ENCODE measurements around the gene TM4SF4.

The TM4SF4 gene

DNA sequence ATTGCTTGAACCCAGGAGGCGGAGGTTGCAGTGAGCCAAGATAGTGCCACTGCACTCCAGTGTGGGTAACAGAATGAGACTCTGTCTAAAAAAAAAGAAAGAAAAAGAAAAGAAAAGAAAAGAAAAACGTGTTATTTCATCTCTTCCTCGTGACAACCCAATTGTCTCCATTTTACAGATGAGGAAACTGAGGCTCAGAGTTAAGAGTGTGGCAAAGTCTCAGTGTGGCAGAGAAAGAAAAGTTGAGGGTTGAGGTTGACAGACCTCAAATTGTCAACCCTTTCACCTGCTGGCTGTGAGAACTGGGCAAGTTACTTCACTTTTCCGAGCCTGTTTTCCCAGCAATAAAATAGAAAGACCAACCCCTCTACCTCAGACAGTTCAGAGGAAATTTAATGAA lies 59.6 kb downstream of the TM4SF4 start:
- Mint-ChIP-seq H3K27ac (no peak overlapping the region), H3K4me3 (no peak overlapping the region), H3K36me3 (no peaks in the 10 kb centered on the region), H3K4me1 (ENCODE audit: low read depth) (peaks cover 6% of the 10 kb centered on the region), H3K27me3 (no peaks in the 10 kb centered on the region), H3K9me3 (ENCODE audit: low read depth) (no peaks in the 10 kb centered on the region)

DNA sequence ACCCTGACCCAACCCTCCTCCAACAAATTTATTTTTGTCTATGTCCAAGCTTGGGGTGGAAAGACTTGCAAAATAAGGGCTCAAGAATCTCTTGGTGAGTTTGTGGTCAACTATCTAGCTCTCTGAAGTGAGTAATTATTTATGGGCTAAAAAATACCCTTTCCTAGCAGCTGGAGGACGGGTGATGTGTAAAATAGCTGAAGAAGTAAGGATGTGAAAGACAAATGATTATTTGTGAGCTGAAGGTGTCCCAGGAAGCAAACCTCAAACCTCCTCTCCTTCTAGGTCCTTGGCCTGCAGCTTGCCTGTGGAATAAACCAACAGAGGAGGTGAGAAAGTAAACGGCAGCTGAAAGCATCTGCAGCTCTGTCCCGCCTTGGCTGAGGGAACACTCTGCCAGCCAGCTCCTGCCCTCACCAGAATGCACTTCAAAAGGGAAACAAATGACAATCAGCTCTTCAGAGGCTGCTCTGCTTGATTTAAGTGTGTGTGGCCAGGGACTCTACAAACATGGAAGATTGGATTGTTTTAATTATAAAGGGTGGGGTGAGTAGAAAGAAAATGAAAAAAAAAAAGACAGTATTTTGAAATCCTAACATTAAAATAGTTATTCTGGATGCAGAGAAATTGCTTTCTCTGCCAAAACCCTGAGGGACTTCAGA lies 60.3 kb downstream of the TM4SF4 start:
- no peaks in the 10 kb centered on the region for H3K9me3 Mint-ChIP-seq (ENCODE audit: low read depth)
- no peaks in the 10 kb centered on the region for H3K27me3 Mint-ChIP-seq
- H3K36me3 Mint-ChIP-seq, result no peaks in the 10 kb centered on the region
- H3K27ac Mint-ChIP-seq, result no peak overlapping the region
- peaks cover 6% of the 10 kb centered on the region for H3K4me1 Mint-ChIP-seq (ENCODE audit: low read depth)
- no peak overlapping the region for H3K4me3 Mint-ChIP-seq

DNA sequence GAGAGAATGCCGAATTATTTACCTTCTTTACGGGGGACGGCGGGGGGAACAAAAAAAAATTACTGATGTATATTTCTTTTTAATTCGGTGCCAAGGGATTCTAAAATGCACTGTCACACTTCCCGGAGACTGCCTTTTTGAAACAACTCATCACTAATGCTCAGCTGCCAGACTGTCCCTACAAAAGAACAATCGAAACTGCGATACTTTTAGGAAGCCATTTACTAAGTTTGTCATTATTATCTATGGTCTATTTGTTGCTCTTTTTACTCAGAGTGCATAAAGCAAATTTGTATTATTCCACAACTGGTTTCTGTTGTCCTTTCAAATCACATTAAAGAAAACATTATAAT lies 60.8 kb downstream of the TM4SF4 start:
- Mint-ChIP-seq H3K36me3 (no peaks in the 10 kb centered on the region), H3K27ac (no peak overlapping the region), H3K9me3 (ENCODE audit: low read depth) (no peaks in the 10 kb centered on the region), H3K27me3 (no peaks in the 10 kb centered on the region), H3K4me1 (ENCODE audit: low read depth) (peaks cover 6% of the 10 kb centered on the region), H3K4me3 (no peak overlapping the region)

DNA sequence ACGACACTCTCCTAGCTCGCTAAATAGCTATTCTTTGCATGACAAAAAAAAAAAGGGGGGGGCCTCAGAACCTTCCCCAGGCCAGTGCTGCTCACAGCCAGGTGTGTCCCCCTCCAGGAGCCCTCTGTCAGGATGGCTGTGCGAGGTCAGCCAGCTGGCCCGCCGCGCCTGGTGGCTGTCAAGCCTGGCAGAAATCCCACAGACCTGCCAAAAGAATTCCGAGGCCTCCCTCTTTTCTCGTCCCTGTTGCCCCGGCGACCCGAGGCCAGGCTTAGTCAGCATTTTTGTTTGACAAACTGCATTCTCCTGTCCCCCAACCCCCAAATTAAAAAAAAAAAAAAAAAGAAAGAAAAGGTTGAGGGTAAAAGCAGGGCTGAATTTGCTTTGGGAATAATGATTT lies 61.9 kb downstream of the TM4SF4 start:
- peaks cover 6% of the 10 kb centered on the region for H3K4me1 Mint-ChIP-seq (ENCODE audit: low read depth)
- no peaks in the 10 kb centered on the region for H3K36me3 Mint-ChIP-seq
- H3K9me3 Mint-ChIP-seq (ENCODE audit: low read depth), result no peaks in the 10 kb centered on the region
- H3K4me3 Mint-ChIP-seq, result no peak overlapping the region
- H3K27me3 Mint-ChIP-seq, result no peaks in the 10 kb centered on the region
- H3K27ac Mint-ChIP-seq, result no peak overlapping the region

DNA sequence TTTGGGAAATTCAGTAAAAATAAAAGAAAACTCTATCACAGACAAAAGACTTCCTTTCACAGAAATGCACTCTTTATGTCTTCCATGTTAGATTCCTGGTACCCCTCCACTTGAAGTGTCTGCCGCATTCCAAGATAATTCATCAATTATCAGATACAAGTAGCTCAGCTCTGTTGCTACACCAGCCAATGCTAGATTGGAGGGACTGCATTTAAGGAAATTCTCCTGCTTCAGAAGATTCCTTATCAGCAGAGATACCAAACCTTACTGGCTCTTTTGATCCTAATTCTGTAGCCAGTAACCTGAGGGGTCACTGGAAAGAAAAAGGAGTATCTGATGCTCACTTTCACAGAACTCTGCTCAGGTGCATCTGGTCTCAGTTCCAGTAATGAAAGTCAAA lies 63.9 kb downstream of the TM4SF4 start:
- H3K4me1 Mint-ChIP-seq (ENCODE audit: low read depth), result no peaks in the 10 kb centered on the region
- H3K9me3 Mint-ChIP-seq (ENCODE audit: low read depth), result no peaks in the 10 kb centered on the region
- H3K36me3 Mint-ChIP-seq, result no peaks in the 10 kb centered on the region
- H3K4me3 Mint-ChIP-seq, result no peak overlapping the region
- peaks cover 4% of the 10 kb centered on the region for H3K27me3 Mint-ChIP-seq
- H3K27ac Mint-ChIP-seq, result no peak overlapping the region

DNA sequence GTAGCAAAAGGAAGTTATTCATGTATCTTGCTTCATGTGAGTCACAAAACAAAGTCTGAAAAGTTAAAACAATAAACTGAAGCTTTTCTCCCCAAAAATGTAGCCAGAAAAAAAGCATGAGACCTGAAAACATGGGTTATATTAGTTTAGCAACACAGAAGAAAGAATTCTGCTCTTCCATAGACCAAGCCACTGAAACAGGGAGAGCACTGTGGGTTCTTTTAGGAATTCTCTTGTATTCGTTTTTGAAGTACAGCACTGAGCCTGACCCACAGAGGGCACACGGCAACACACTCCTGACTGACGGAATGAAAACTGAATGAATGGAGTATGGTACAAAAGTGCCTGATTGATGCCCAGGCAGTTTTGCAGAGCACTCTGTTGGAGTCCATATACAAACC lies 66.6 kb downstream of the TM4SF4 start:
- Mint-ChIP-seq H3K4me1 (ENCODE audit: low read depth) (no peaks in the 10 kb centered on the region), H3K36me3 (no peaks in the 10 kb centered on the region), H3K27ac (no peak overlapping the region), H3K9me3 (ENCODE audit: low read depth) (no peaks in the 10 kb centered on the region), H3K27me3 (peaks cover 5% of the 10 kb centered on the region), H3K4me3 (no peak overlapping the region)

DNA sequence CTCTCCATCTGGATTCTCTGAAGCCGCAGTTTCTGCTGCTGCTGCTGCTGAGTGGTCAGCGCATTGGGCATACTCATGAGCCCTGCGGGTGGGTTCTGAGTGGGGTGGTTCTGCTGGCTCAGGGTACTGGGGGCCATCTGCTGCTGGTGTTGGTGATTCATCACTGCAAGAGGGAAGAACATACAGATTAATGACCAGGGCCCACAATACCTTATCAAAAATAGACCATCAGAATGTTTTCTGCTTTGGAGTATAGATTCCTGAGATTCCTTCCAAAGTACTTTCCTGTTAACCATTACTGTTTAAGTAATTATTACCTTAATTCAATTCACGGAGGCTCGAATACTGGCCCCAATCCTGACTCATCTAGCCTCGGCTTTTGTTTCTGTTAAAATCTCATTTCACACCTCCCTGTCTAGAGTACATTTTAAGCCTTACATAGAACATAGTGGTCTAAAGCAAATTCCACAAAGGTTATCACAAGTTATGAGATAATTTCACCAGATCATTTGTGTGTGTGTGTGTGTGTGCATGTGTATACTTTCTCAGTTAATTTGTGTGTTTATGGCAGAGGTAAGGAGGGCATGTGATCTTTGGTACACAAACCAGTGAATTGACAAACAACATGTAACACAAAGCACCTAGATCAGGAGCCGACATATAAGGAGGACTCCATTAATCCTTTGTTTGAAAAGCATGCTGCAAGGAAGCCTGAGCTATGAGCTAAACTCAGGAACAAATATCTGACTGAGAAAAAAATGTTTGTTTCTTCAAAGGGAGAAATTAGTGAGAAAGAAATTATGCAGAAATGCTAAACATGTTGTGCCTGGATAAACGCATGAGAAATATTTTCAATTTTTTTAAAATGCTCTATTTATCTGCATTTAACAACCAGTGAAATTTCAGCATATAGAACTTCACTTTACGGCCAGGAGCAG lies 68.1 kb downstream of the TM4SF4 start:
- Mint-ChIP-seq H3K4me1 (ENCODE audit: low read depth) (no peaks in the 10 kb centered on the region), H3K9me3 (ENCODE audit: low read depth) (no peaks in the 10 kb centered on the region), H3K27ac (no peak overlapping the region), H3K36me3 (no peaks in the 10 kb centered on the region), H3K4me3 (no peak overlapping the region), H3K27me3 (peaks cover 8% of the 10 kb centered on the region)

DNA sequence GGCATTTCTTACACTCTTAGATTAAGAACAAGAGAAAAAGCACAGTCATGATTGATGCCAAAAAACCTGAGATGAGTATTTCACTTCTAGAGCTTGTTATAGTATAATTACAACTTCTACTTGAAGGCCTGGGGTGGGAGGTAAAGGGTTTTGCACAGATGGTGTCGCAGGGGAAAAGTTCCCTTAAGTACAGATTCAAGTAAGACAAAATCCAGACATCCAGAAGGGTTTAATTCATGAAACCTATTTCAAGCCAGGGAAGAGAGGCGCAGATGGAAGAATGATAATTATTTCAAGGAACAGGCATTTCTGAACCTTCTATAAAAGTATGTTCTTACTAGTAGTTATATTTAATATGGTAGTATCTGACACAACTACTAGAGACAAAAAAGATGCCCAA lies 70.6 kb downstream of the TM4SF4 start:
- Mint-ChIP-seq H3K4me1 (ENCODE audit: low read depth) (no peaks in the 10 kb centered on the region), H3K4me3 (no peak overlapping the region), H3K27ac (no peak overlapping the region), H3K36me3 (no peaks in the 10 kb centered on the region), H3K9me3 (ENCODE audit: low read depth) (no peaks in the 10 kb centered on the region), H3K27me3 (peaks cover 10% of the 10 kb centered on the region)

DNA sequence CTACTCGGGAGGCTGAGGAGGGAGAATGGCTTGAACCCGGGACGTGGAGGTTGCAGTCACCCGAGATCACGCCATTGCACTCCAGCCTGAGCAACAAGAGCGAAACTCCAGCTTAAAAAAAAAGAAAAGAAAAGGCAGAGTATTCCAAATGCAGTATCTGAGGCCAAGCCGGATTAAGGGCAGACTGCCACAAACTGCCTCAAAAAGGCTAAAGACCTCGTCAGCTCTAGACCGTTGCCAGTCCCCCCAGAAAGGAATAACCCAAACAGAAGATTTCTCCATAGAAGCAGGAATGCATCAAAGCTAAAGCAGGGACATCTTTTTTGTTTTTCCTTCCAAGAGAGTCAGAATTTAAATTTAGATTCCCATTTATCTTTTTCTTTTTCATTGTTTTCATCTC lies 72.9 kb downstream of the TM4SF4 start:
- Mint-ChIP-seq H3K4me1 (ENCODE audit: low read depth) (no peaks in the 10 kb centered on the region), H3K9me3 (ENCODE audit: low read depth) (no peaks in the 10 kb centered on the region), H3K36me3 (no peaks in the 10 kb centered on the region), H3K4me3 (no peak overlapping the region), H3K27me3 (peaks cover 11% of the 10 kb centered on the region), H3K27ac (no peak overlapping the region)

DNA sequence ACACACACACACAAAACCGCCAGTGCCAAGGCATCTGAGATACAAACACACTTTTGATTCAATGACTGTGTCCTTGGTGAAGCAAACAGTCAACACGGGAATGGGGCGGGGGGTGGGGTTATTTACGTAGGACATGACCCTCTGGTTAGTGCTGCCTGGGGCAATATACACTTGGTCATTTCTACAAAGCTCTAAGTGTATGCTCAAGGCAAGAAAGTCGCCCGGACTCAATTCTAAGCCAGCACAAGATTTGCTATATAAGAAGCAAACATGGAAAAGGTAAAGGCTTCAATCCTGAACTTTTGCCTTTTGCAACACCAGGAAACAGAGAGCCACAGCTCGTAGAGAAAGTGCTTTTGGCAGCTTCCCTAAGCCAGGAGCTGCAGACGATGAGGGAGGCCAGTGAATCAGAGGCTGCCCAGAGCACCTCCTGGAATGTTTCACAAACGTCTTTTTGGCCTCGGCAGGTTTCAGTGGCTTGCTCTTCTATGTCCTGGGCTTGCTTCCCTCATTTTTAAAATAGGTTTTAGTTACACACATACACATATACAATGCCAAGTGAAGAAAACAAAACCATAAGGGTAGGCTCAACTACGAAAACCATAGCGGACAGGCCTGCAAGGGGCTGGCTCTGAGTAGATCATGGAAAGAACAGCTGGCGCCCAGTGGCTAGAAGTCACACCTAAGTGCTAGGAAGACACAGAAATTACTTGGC lies 73.6 kb downstream of the TM4SF4 start:
- Mint-ChIP-seq H3K27me3 (peaks cover 7% of the 10 kb centered on the region), H3K27ac (no peak overlapping the region), H3K36me3 (no peaks in the 10 kb centered on the region), H3K9me3 (ENCODE audit: low read depth) (no peaks in the 10 kb centered on the region), H3K4me3 (no peak overlapping the region), H3K4me1 (ENCODE audit: low read depth) (no peaks in the 10 kb centered on the region)

DNA sequence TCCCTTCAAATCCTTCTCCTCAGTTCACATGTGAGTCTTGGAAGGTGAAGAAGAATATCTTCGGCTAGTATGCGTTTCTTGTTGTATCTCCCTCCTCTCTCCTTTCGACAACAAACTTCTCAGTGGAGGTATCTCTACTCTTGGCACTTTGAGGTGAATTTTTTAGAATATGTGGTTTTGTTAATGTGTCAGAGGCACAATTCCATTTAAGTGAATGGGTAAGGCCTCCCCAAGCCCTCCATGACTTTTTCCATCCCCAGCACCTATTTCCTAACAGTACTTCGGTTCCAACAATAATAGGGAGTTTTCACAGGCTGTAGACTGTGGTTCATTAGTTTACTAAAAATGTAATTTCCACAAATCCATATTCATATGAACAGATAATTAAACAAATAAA lies 74.2 kb downstream of the TM4SF4 start:
- no peaks in the 10 kb centered on the region for H3K36me3 Mint-ChIP-seq
- no peak overlapping the region for H3K27ac Mint-ChIP-seq
- H3K9me3 Mint-ChIP-seq (ENCODE audit: low read depth), result no peaks in the 10 kb centered on the region
- no peaks in the 10 kb centered on the region for H3K4me1 Mint-ChIP-seq (ENCODE audit: low read depth)
- peaks cover 7% of the 10 kb centered on the region for H3K27me3 Mint-ChIP-seq
- H3K4me3 Mint-ChIP-seq, result no peak overlapping the region

DNA sequence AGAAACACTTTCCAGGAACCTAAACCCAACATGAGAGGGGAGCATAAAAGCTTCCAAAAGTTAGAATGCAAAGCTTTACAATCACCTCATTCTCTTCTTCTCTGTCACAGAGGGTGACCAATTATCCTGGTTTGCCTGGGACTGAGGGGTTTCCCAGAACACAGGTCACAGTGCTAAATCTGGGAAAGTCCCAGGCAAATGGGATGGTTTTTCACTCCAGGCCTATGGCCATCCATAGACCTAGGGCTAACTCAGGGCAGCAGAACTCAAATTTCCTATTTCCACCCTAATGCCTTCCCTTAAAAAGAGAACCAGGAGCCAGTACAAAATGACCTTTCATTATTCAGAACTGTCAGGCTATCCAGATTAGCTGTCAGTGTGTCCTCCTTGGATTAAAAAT lies 77.0 kb downstream of the TM4SF4 start:
- H3K27ac Mint-ChIP-seq, result no peak overlapping the region
- H3K36me3 Mint-ChIP-seq, result no peaks in the 10 kb centered on the region
- no peak overlapping the region for H3K4me3 Mint-ChIP-seq
- H3K27me3 Mint-ChIP-seq, result peaks cover 5% of the 10 kb centered on the region
- H3K9me3 Mint-ChIP-seq (ENCODE audit: low read depth), result no peaks in the 10 kb centered on the region
- no peaks in the 10 kb centered on the region for H3K4me1 Mint-ChIP-seq (ENCODE audit: low read depth)

DNA sequence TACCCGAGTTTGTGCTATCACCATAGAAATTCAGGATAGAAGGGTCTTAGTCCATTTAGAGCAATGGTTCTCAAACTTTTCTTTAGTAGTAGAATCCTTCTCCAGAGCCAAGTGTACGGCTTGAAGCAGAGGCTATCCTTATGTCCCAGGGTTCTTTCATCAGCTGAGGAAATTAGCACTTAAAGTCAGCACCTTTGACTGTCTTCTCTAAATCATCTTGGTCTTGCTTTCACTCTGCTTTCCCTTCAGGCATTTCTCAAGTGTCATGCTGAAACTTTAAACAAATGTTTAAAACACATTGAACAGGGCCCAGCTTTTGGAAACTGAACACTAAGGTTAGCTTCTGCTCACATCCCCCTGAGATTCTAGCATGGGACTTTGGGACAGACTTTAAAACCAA lies 78.2 kb downstream of the TM4SF4 start:
- Mint-ChIP-seq H3K9me3 (ENCODE audit: low read depth) (no peaks in the 10 kb centered on the region), H3K4me1 (ENCODE audit: low read depth) (no peaks in the 10 kb centered on the region), H3K4me3 (no peak overlapping the region), H3K27ac (no peak overlapping the region), H3K27me3 (peaks cover 5% of the 10 kb centered on the region), H3K36me3 (no peaks in the 10 kb centered on the region)

Data from activated naive CD8-positive, alpha-beta T cell (primary cell).